HUES64 (cell line): ENCODE results near the gene TGFBR1.

ENCODE experiments used
- H3K27ac ChIP-seq: 2 replicates; pipeline ENCODE4 v1.7.0; 2013; ENCODE audit warnings: low read depth, low read length, inconsistent platforms
- H3K27me3 ChIP-seq: 2 replicates; pipeline ENCODE4 v1.6.1; 2013; ENCODE audit warnings: mild to moderate bottlenecking, low read length; ENCODE audit not compliant: insufficient read depth
- H3K36me3 ChIP-seq: 2 replicates; pipeline ENCODE4 v1.6.1; 2013; ENCODE audit warnings: mild to moderate bottlenecking, low read length; ENCODE audit not compliant: insufficient read depth
- H3K4me1 ChIP-seq: 2 replicates; pipeline ENCODE4 v1.6.1; 2013; ENCODE audit warnings: mild to moderate bottlenecking, low read length, moderate library complexity; ENCODE audit not compliant: insufficient read depth
- H3K4me3 ChIP-seq: 2 replicates; pipeline ENCODE4 v1.5.1; 2013; ENCODE audit warnings: mild to moderate bottlenecking, low read length, moderate library complexity
- H3K9ac ChIP-seq: 2 replicates; pipeline ENCODE4 v1.6.1; 2013; ENCODE audit warnings: mild to moderate bottlenecking, low read depth, low read length
- H3K9me3 ChIP-seq: 2 replicates; pipeline ENCODE4 v1.6.1; 2013; ENCODE audit warnings: low read depth, low read length; ENCODE audit not compliant: insufficient read depth
- WGBS: fragments of 150-250, 120-280 bp; methylation state at CpG from one replicate; pipeline ENCODE4 v1.1.7; 2013; ENCODE audit warnings: missing lambda C conversion rate; 5-methylcytosine and 5-hydroxymethylcytosine counted together

TGFBR1 gene

GRCh38 chr9:99112750-99113413 lies 8.0 kb downstream of the TGFBR1 start:
- H3K4me1 ChIP-seq = peaks cover 56% of the 10 kb centered on the region
- WGBS = 63% methylated on average over 5 of the region's 6 CpGs
- no peaks in the 10 kb centered on the region for H3K27me3 ChIP-seq
- H3K36me3 ChIP-seq = no peaks in the 10 kb centered on the region
- no peak overlapping the region for H3K9ac ChIP-seq
- H3K27ac ChIP-seq = no peak overlapping the region
- no peaks in the 10 kb centered on the region for H3K9me3 ChIP-seq
- no peak overlapping the region for H3K4me3 ChIP-seq

- Histone ChIP-seq H3K27ac (no peak overlapping the region), H3K4me3 (no peak overlapping the region), H3K27me3 (no peaks in the 10 kb centered on the region), H3K36me3 (no peaks in the 10 kb centered on the region), H3K9ac (no peak overlapping the region), H3K4me1 (peaks cover 50% of the 10 kb centered on the region), H3K9me3 (no peaks in the 10 kb centered on the region)
- 100% methylated on average over 2 of the region's 2 CpGs for WGBS
Measured at GRCh38 chr9:99113414-99114048, 8.6 kb downstream of the TGFBR1 start.

GRCh38 chr9:99114049-99114440 lies 9.1 kb downstream of the TGFBR1 start:
- H3K4me1 ChIP-seq = peaks cover 50% of the 10 kb centered on the region
- WGBS = 95% methylated on average over 3 of the region's 3 CpGs

GRCh38 chr9:99114846-99115500 lies 10.1 kb downstream of the TGFBR1 start:
- Histone ChIP-seq H3K4me3 (no peak overlapping the region), H3K4me1 (peaks cover 50% of the 10 kb centered on the region), H3K9me3 (no peaks in the 10 kb centered on the region), H3K36me3 (no peaks in the 10 kb centered on the region), H3K9ac (no peak overlapping the region), H3K27ac (no peak overlapping the region), H3K27me3 (no peaks in the 10 kb centered on the region)
- 92% methylated on average over 6 of the region's 6 CpGs for WGBS

More at GRCh38 chr9:99114049-99114440, 9.1 kb downstream of the TGFBR1 start:
- Histone ChIP-seq H3K4me3 (no peak overlapping the region), H3K27me3 (no peaks in the 10 kb centered on the region), H3K9ac (no peak overlapping the region), H3K27ac (no peak overlapping the region), H3K36me3 (no peaks in the 10 kb centered on the region), H3K9me3 (no peaks in the 10 kb centered on the region)

GRCh38 chr9:99116003-99116411 lies 11.1 kb downstream of the TGFBR1 start:
- Histone ChIP-seq H3K4me3 (no peak overlapping the region), H3K4me1 (peaks cover 50% of the 10 kb centered on the region), H3K9me3 (no peaks in the 10 kb centered on the region), H3K27ac (no peak overlapping the region), H3K36me3 (no peaks in the 10 kb centered on the region), H3K27me3 (no peaks in the 10 kb centered on the region), H3K9ac (no peak overlapping the region)
- WGBS = 82% methylated on average over 3 of the region's 3 CpGs

- no peak overlapping the region for H3K4me3 ChIP-seq
- no peak overlapping the region for H3K9ac ChIP-seq
- H3K27me3 ChIP-seq = no peaks in the 10 kb centered on the region
- WGBS = 96% methylated on average over 7 of the region's 7 CpGs
- H3K27ac ChIP-seq = no peak overlapping the region
- no peaks in the 10 kb centered on the region for H3K36me3 ChIP-seq
- peaks cover 30% of the 10 kb centered on the region for H3K4me1 ChIP-seq
- H3K9me3 ChIP-seq = no peaks in the 10 kb centered on the region
Measured at GRCh38 chr9:99118782-99119466, 14.0 kb downstream of the TGFBR1 start.

GRCh38 chr9:99119976-99120655 lies 15.2 kb downstream of the TGFBR1 start:
- no peak overlapping the region for H3K27ac ChIP-seq
- H3K9me3 ChIP-seq = no peaks in the 10 kb centered on the region
- peaks cover 18% of the 10 kb centered on the region for H3K4me1 ChIP-seq
- H3K27me3 ChIP-seq = no peaks in the 10 kb centered on the region
- H3K36me3 ChIP-seq = no peaks in the 10 kb centered on the region
- no peak overlapping the region for H3K9ac ChIP-seq
- H3K4me3 ChIP-seq = no peak overlapping the region

GRCh38 chr9:99121604-99122003 lies 16.7 kb downstream of the TGFBR1 start:
- Histone ChIP-seq H3K36me3 (no peaks in the 10 kb centered on the region), H3K27me3 (no peaks in the 10 kb centered on the region), H3K27ac (no peak overlapping the region), H3K9me3 (peaks cover under 1% of the 10 kb centered on the region; the same call in 1 of the 2 replicates), H3K9ac (no peak overlapping the region), H3K4me1 (peaks cover 3% of the 10 kb centered on the region), H3K4me3 (no peak overlapping the region)
- 92% methylated on average over 1 of the region's 1 CpG for WGBS

GRCh38 chr9:99124534-99125255 lies 19.8 kb downstream of the TGFBR1 start:
- H3K36me3 ChIP-seq = no peaks in the 10 kb centered on the region
- no peak overlapping the region for H3K9ac ChIP-seq
- H3K4me3 ChIP-seq = no peak overlapping the region
- H3K9me3 ChIP-seq = peaks cover 5% of the 10 kb centered on the region; the same call in 1 of the 2 replicates
- no peaks in the 10 kb centered on the region; the same call in 1 of the 2 replicates for H3K4me1 ChIP-seq
- no peaks in the 10 kb centered on the region for H3K27me3 ChIP-seq
- 98% methylated on average over 2 of the region's 3 CpGs for WGBS
- H3K27ac ChIP-seq = no peak overlapping the region

GRCh38 chr9:99125446-99125845 lies 20.5 kb downstream of the TGFBR1 start:
- Histone ChIP-seq H3K9me3 (peaks cover 5% of the 10 kb centered on the region; the same call in 1 of the 2 replicates), H3K9ac (no peak overlapping the region), H3K27ac (no peak overlapping the region), H3K36me3 (no peaks in the 10 kb centered on the region), H3K27me3 (no peaks in the 10 kb centered on the region), H3K4me1 (peaks cover 4% of the 10 kb centered on the region), H3K4me3 (no peak overlapping the region)
- WGBS = no CpG with 5 or more reads among the region's 1 CpG
